Mammary epithelial cell (primary cell): ENCODE results near the gene KCNA10.

ENCODE experiments used
- CTCF ChIP-seq, 2 donors: IDR thresholded peaks in 1 of 2; conservative IDR thresholded peaks in 1 of 2; 2 replicates each; pipeline ENCODE4 v1.5.1; 2011 to 2012; ENCODE audit warnings: inconsistent platforms in 2 of 2, low read length in 2 of 2, mild to moderate bottlenecking in 2 of 2, control low read depth in 1 of 2, low read depth in 1 of 2; ENCODE audit not compliant: insufficient read depth in 1 of 2; ENCODE audit errors: extremely low read depth in 1 of 2
- EZH2 ChIP-seq: IDR thresholded peaks from 2 replicates; pipeline ENCODE4 v1.6.1; 2012; ENCODE audit warnings: low read length, inconsistent platforms, borderline replicate concordance

GRCh38 chr1:110515891-110516290 lies 3.1 kb downstream of the KCNA10 start:
- TF ChIP-seq CTCF (conservative IDR thresholded peaks at IDR 0.05 in 1 of 2, IDR thresholded peaks at IDR 0.05 in 1 of 2; ENCODE audit: extremely low read depth in 1 of 2, insufficient read depth in 1 of 2, low read depth in 1 of 2, low read length in 2 of 2) (no peak), EZH2 (no peak)
